Vagina (tissue), 2 donors: ENCODE measurements around the gene CHKB.

Source experiments
- CTCF ChIP-seq, 3 experiments: fragments of 450-650 bp in 2 of 3; fragments of 200-600 bp in 1 of 3; sonication (generic) in 1 of 3; IDR thresholded peaks; one replicate each; pipeline ENCODE4 v1.5.1; 2017 to 2019; ENCODE audit warnings: antibody characterized with exemption in 3 of 3, mild to moderate bottlenecking in 2 of 3, moderate library complexity in 2 of 3
- POLR2AphosphoS5 ChIP-seq, 2 donors: sonication (generic); formaldehyde crosslinking; IDR thresholded peaks; one replicate each; pipeline ENCODE4 v1.9.0; 2017; ENCODE audit warnings: antibody characterized with exemption in 2 of 2, mild to moderate bottlenecking in 2 of 2, low read depth in 1 of 2; ENCODE audit not compliant: insufficient read depth in 1 of 2

GRCh38 chr22:50625568-50626313 lies 43.1 kb upstream of the CHKB start:
- TF ChIP-seq CTCF (IDR thresholded peaks at IDR 0.05), result no peak
- TF ChIP-seq POLR2AphosphoS5 (IDR thresholded peaks at IDR 0.05; ENCODE audit: insufficient read depth in 1 of 2, low read depth in 1 of 2), result no peak
